ENCODE results near the gene DYNC1I2.

DYNC1I2 gene

DNA sequence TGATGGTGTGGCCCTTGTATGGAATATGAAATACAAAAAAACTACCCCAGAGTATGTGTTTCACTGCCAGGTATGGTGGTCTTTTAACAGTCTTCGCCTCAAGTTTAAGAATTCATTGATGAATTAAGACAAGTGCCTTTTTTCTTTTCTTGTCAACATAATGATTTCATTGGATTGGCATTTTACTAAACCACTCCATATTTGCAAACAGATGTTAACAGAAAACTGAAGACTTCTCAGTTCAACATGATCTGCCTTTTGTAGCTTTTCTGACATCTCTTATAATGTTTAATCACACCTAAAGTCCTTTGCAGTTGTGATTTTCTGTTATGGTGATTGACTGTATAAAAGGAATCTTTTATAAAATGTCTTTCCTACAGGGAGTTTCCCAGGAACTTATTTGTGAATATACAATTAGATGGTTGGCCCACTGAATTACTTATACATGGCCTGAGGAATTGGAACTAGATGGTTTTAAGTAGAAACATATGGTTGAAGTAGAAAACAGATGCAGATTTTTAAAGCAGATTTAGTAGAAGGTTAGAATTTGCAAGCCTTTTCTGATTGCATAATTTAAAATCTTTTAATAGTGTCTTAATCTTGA, 39.7 kb downstream of the DYNC1I2 start:
- Histone ChIP-seq H3K9me3 (ENCODE audit: low read depth, low read length) (no peaks in the 10 kb centered on the region), H3K9ac (ENCODE audit: insufficient read length) (no peak overlapping the region), H3K36me3 (ENCODE audit: insufficient read depth, low read length) (peaks cover 44% of the 10 kb centered on the region), H3K4me3 (peak overlapping the region; percentile 67), H3K27ac (peak overlapping the region; percentile 95)
- peak; percentile 89 for DNase-seq (ENCODE audit: low read depth, low spot score)
- no peak for TF ChIP-seq FOXP2 (optimal IDR thresholded peaks at IDR 0.05; ENCODE audit: control extremely low read depth, extremely low read length, insufficient read depth)
- TF ChIP-seq POLR2AphosphoS5 (IDR thresholded peaks at IDR 0.05; ENCODE audit: borderline replicate concordance, low read depth, low read length), result peak; percentile 50; the same call in 1 of the 2 replicates

DNA sequence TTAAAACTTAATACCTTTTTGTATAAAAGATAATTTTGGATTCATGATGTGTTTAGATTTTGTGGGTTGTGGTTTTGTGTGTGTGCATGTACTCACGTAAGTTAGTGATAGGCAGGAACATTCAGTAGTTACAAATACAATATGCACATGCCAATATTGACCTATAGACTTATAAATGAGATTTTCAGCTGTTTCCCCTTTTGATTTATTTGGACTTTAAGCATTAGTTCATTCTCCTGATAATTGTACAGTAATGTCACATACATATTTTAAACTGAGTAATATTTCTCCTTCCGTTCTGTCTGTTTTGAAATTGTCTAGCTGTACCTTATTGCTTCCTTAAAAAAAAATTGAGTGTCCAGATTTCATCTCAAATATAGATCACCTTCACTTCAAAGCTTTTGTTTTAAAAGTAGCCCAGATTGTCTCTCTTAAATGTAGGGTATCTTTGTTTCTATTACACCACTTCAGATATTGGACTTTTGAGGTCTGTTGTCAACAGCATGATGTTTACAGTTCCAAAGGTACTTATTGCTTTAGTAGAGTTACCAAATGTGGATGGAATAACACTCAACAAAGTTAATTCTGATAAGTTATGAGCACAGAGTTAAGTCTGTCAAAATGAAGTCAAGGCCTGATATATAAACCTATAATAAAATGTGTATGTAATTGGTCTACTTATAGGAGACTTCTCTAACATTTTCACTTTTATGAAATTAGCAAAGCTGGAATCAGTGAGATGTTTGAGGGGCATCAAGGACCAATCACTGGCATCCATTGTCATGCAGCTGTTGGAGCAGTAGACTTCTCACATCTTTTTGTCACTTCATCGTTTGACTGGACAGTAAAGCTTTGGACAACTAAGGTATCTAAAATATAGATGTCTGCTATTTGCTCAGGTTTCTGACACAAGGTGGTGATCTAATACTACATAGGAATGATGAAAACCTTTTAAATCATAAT, 42.0 kb downstream of the DYNC1I2 start:
- H3K9me3 ChIP-seq (ENCODE audit: low read depth, low read length), result no peaks in the 10 kb centered on the region
- no peak for DNase-seq (ENCODE audit: low read depth, low spot score)
- peaks cover 48% of the 10 kb centered on the region for H3K36me3 ChIP-seq (ENCODE audit: insufficient read depth, low read length)
- H3K4me3 ChIP-seq, result no peak overlapping the region
- no peak overlapping the region for H3K9ac ChIP-seq (ENCODE audit: insufficient read length)
- no peak overlapping the region for H3K27ac ChIP-seq
- TF ChIP-seq EZH2 (IDR thresholded peaks at IDR 0.05), result no peak
- no peak for TF ChIP-seq FOXP2 (optimal IDR thresholded peaks at IDR 0.05; ENCODE audit: control extremely low read depth, extremely low read length, insufficient read depth)
- TF ChIP-seq POLR2AphosphoS5 (IDR thresholded peaks at IDR 0.05; ENCODE audit: borderline replicate concordance, low read depth, low read length), result no peak

DNA sequence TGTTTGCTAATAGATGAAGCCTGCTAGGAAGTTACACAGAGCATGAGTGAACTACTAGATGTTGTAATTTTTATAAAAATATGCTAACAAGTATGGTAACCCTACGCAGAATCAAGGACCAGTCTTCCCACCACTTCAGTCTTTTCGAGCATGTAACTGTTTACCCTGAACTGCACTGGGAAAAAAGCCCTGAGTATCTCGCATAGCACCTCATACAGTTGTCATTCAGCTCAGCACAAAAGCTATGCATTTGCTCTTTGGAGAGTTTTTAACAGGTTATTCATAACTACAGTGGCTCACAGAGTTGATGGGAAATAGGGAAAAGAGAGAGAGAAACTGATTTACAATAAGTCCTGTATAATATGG, 42.7 kb downstream of the DYNC1I2 start:
- Histone ChIP-seq H3K36me3 (ENCODE audit: insufficient read depth, low read length) (peaks cover 53% of the 10 kb centered on the region), H3K9ac (ENCODE audit: insufficient read length) (no peak overlapping the region), H3K27ac (no peak overlapping the region), H3K9me3 (ENCODE audit: low read depth, low read length) (no peaks in the 10 kb centered on the region), H3K4me3 (no peak overlapping the region)
- no peak for TF ChIP-seq POLR2AphosphoS5 (IDR thresholded peaks at IDR 0.05; ENCODE audit: borderline replicate concordance, low read depth, low read length)
- no peak for TF ChIP-seq EZH2 (IDR thresholded peaks at IDR 0.05)
- TF ChIP-seq FOXP2 (optimal IDR thresholded peaks at IDR 0.05; ENCODE audit: control extremely low read depth, extremely low read length, insufficient read depth), result no peak
- DNase-seq (ENCODE audit: low read depth, low spot score), result no peak

DNA sequence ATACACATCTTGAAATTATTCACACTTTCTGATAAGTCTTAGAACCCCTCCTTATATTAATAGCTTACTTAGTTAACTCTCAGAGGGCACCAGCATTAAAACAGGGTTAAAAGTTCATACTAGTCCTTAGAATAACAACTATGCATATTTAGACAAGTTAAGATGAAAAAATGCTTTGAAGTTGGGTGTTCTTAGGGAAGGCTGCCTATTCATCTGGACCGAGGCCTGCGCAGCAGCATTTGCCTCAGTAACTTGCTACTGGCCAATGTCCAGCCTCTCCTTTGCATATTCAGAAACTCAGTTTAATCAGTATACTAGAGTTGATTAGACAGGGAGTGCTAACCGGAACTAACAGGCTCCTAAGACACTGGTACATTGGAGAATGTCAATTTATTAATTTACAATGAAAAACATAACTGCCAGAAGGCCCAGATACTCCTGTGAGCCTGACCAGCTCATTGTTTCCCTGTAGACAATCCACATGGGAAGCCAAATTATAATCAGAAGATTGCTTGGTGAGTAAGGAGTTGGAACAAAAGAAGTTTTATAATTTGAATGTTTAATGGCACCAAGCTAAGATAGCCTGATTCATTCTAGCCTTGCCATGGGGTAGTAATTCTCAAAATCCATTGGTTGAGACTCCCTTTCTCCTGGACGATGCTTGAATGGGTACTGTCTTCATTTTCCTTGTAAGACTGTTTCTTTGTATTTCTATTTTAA, 48.9 kb downstream of the DYNC1I2 start:
- no peak for DNase-seq (ENCODE audit: low read depth, low spot score)
- Histone ChIP-seq H3K36me3 (ENCODE audit: insufficient read depth, low read length) (peaks cover 62% of the 10 kb centered on the region), H3K4me3 (no peak overlapping the region), H3K9me3 (ENCODE audit: low read depth, low read length) (no peaks in the 10 kb centered on the region), H3K27ac (no peak overlapping the region), H3K9ac (ENCODE audit: insufficient read length) (no peak overlapping the region)
- TF ChIP-seq FOXP2 (optimal IDR thresholded peaks at IDR 0.05; ENCODE audit: control extremely low read depth, extremely low read length, insufficient read depth) (no peak), EZH2 (IDR thresholded peaks at IDR 0.05) (no peak), POLR2AphosphoS5 (IDR thresholded peaks at IDR 0.05; ENCODE audit: borderline replicate concordance, low read depth, low read length) (no peak)

DNA sequence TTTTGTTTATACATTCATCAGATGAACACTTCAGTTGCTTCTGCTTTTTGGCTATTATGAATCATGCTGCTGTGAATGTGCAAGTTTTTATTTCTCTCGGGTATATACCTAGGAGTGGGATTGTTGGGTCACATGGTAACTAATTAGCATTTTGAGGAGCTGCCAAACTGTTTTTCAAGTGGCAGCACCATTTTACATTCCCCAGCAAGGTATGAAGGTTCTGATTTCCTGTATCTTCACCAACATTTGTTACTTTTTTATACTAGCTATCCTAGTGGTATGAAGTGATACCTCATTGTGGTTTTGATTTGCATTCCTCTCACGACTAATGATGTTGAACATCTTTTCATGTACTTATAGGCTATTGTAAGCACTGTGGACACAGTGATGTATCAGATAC, 53.9 kb downstream of the DYNC1I2 start:
- DNase-seq (ENCODE audit: low read depth, low spot score), result no peak
- Histone ChIP-seq H3K9me3 (ENCODE audit: low read depth, low read length) (no peaks in the 10 kb centered on the region), H3K9ac (ENCODE audit: insufficient read length) (no peak overlapping the region), H3K27ac (no peak overlapping the region), H3K4me3 (no peak overlapping the region), H3K36me3 (ENCODE audit: insufficient read depth, low read length) (peaks cover 69% of the 10 kb centered on the region)
- TF ChIP-seq FOXP2 (optimal IDR thresholded peaks at IDR 0.05; ENCODE audit: control extremely low read depth, extremely low read length, insufficient read depth) (no peak), POLR2AphosphoS5 (IDR thresholded peaks at IDR 0.05; ENCODE audit: borderline replicate concordance, low read depth, low read length) (no peak), EZH2 (IDR thresholded peaks at IDR 0.05) (no peak)

DNA sequence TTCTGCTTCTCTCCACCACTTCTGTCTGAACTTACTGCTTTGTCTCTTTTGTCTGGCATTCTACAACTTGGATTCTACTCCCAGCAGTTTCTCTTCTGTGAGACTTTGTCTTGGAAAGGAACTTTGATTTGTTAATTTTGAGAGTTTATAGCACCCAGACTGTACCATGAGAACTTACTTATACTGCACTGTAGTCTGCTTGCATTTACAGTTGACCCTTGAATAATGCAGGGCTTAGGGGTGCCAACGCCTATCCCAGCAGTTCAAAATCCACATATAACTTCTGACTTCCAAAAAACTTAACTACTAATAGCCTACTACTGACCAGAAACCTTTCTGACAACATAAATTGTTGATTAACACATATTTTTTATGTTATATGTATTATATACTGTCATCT, 55.5 kb downstream of the DYNC1I2 start:
- no peak overlapping the region for H3K4me3 ChIP-seq
- no peak overlapping the region for H3K27ac ChIP-seq
- DNase-seq (ENCODE audit: low read depth, low spot score), result no peak
- peaks cover 65% of the 10 kb centered on the region for H3K36me3 ChIP-seq (ENCODE audit: insufficient read depth, low read length)
- H3K9me3 ChIP-seq (ENCODE audit: low read depth, low read length), result no peaks in the 10 kb centered on the region
- TF ChIP-seq EZH2 (IDR thresholded peaks at IDR 0.05), result no peak
- TF ChIP-seq FOXP2 (optimal IDR thresholded peaks at IDR 0.05; ENCODE audit: control extremely low read depth, extremely low read length, insufficient read depth), result no peak
- TF ChIP-seq POLR2AphosphoS5 (IDR thresholded peaks at IDR 0.05; ENCODE audit: borderline replicate concordance, low read depth, low read length), result no peak
- no peak overlapping the region for H3K9ac ChIP-seq (ENCODE audit: insufficient read length)

DNA sequence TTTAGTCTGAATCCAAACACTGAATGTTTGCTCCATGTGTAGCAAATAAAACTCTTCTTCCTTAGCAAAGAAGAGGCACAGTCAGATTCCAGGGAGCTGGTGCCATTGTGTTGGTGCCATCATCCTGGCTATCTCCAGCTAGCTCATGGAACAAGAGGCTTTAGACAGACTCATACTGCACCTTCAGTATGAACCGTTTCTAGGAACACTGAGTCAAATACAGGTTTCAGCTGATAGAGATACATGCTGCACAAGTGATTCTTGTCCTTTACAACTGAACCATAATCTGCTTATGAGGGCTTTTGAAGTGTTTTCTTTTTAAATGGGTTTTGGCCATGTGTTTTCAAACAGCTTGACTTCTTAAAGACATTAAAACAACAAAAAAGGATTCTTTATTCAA, 57.9 kb downstream of the DYNC1I2 start:
- Histone ChIP-seq H3K27ac (no peak overlapping the region), H3K36me3 (ENCODE audit: insufficient read depth, low read length) (peaks cover 69% of the 10 kb centered on the region), H3K4me3 (no peak overlapping the region), H3K9ac (ENCODE audit: insufficient read length) (no peak overlapping the region), H3K9me3 (ENCODE audit: low read depth, low read length) (no peaks in the 10 kb centered on the region)
- no peak for DNase-seq (ENCODE audit: low read depth, low spot score)
- TF ChIP-seq EZH2 (IDR thresholded peaks at IDR 0.05), result no peak
- TF ChIP-seq POLR2AphosphoS5 (IDR thresholded peaks at IDR 0.05; ENCODE audit: borderline replicate concordance, low read depth, low read length), result no peak
- no peak for TF ChIP-seq FOXP2 (optimal IDR thresholded peaks at IDR 0.05; ENCODE audit: control extremely low read depth, extremely low read length, insufficient read depth)

DNA sequence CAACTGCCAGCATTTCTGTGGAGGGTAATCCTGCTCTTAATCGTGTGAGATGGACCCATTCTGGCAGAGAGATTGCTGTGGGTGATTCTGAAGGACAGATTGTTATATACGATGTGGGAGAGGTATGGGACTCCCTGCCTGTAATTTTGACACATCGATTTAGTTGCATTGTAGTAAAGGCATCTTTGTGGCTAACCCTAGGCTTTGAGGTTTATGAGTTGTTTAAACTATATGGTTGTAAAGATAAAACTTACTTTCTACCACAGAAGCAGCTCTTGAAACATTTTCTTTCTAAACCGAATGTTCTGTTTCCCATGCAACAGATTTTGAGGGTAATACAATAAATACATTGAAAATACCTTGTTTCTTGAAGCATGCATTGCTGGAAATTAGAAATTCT, 58.5 kb downstream of the DYNC1I2 start:
- H3K9ac ChIP-seq (ENCODE audit: insufficient read length), result no peak overlapping the region
- H3K4me3 ChIP-seq, result no peak overlapping the region
- peaks cover 67% of the 10 kb centered on the region for H3K36me3 ChIP-seq (ENCODE audit: insufficient read depth, low read length)
- no peak for DNase-seq (ENCODE audit: low read depth, low spot score)
- H3K9me3 ChIP-seq (ENCODE audit: low read depth, low read length), result no peaks in the 10 kb centered on the region
- H3K27ac ChIP-seq, result no peak overlapping the region
- no peak for TF ChIP-seq POLR2AphosphoS5 (IDR thresholded peaks at IDR 0.05; ENCODE audit: borderline replicate concordance, low read depth, low read length)
- TF ChIP-seq EZH2 (IDR thresholded peaks at IDR 0.05), result no peak
- TF ChIP-seq FOXP2 (optimal IDR thresholded peaks at IDR 0.05; ENCODE audit: control extremely low read depth, extremely low read length, insufficient read depth), result no peak
